NCI-H2029 (cell line): ENCODE results near the gene DNAJB6.
"Not testable (repeated sequence)": the region's sequence is repeated elsewhere in the genome, so short reads cannot be mapped to it uniquely, and the experiment has no call there.

ENCODE experiments used
- DNase-seq: peaks from one replicate; lab custom pipeline; 2025; lab: John Stamatoyannopoulos, UW

DNAJB6 gene

GRCh38 chr7:157442993-157443831, 106.4 kb downstream of the DNAJB6 start:
- DNase-seq = no peak

DNA sequence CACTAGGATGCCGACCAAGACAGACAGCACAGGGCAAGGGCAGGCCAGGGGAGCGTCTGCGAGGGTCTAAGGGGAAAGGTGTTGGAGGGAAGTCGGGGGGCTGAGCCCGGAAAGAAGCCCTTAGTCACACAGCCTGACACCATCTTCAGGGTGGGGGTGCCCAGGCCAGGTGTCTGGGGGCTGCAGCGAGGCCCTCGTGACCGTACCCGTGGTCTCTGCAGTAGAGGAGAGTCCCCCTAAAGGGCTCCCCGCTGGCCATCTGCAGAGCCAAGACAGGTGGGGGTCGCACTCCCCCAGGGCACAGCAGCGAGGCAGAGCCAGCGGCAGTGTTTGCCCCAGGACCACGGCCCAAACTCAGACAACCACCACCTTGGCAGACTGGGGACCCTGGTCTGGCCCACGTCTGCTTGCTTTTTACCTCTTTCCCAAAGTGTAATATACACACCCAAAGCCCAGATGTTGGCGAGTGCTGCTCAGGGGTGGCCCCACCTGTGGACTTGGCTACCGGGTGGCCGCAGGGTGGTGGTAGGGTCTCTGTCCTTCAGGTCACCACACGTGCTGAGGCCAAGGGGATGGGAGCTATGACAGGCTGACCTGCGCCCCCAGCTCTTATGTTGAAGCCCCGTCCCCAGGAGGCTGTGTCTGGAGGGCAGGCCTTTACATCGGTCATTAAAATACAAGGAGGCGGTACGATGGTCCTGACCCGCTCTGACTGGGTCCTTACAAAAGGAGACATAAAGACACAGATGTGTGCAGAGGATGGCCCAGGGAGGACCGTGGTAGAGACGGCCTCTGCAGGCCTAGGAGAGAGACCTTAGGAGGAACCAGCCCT, 107.4 kb downstream of the DNAJB6 start:
- DNase-seq = no peak

DNA sequence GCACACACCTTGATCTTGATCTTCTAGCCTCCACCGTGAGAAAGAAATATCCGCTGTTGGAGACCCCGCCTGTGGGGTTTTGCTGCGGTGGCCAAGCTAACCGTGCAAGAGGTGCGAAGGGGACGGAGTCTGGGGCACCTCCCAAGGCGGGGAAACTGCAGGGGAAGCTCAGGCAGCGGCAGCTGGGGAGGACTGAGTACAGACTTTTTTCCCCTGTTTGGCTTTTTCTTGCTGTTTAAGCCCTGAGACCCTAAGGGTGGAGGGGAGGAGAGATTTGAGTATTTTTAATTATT, 108.0 kb downstream of the DNAJB6 start:
- no peak for DNase-seq

- no peak for DNase-seq
Observed at GRCh38 chr7:157445246-157445955, 108.6 kb downstream of the DNAJB6 start.

DNA sequence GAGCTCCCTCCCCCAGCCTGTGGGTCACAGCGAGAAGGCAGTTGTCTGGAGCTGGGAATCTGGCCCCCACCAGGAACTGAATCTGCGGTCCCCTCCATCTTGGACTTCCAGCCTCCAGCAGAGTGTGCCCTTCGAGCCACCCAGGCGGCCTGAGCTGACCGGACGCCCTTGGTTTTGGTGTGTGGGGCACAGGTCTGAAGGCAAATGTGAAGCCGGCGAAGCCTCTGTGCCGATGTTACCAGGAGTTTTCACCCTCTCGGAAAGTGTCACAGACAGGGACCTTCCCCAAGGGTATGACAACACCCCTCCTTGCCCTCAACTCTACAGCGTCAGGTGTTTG, 109.1 kb downstream of the DNAJB6 start:
- DNase-seq = no peak

- DNase-seq = no peak
Observed at GRCh38 chr7:157446322-157446721, 109.5 kb downstream of the DNAJB6 start.

- DNase-seq = not testable (repeated sequence)
Observed at GRCh38 chr7:157454003-157454402, 117.2 kb downstream of the DNAJB6 start.

- DNase-seq = no peak
Observed at GRCh38 chr7:157457355-157458253, 120.8 kb downstream of the DNAJB6 start.

- no peak for DNase-seq
Observed at GRCh38 chr7:157458254-157458633, 121.4 kb downstream of the DNAJB6 start.

DNA sequence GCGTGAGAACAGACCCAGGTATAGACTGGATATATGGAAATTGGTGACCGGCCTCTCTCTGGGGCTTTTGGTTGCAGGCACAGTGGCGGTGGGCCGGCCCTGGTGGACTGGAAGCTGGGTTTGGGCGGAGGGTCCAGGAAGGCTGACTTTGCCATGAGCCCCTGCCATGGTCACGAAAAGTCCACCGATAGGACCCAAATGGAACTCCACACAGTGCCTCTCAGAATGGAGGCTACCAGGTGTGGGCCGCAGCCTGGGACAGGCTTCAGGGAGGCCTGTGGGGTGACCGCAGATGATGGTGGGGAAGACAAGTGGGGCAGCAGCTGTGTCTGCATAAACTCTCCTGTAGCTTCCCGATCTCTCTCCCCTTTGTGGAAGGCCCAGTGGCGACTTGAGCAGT, 123.2 kb downstream of the DNAJB6 start:
- DNase-seq = no peak

DNA sequence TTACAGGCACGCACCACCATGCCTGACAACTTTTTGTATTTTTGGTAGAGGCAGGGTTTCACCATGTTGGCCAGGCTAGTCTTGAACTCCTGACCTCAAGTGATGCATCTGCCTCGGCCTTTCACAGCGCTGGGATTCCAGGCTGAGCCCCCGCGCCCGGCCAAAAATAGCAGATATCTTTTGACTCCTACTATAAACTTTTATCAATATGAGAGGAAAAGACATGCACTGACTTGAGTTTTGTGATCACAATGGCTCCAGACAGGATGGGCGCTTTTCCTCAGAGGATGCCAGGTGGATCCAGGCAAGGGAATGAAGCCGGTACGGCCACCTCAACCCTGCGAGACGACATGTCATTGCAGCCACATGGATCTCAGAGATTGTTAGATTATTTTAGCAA, 123.9 kb downstream of the DNAJB6 start:
- DNase-seq = no peak

GRCh38 chr7:157461573-157462418, 125.0 kb downstream of the DNAJB6 start:
- DNase-seq = peak; percentile 37

GRCh38 chr7:157462419-157462771, 125.6 kb downstream of the DNAJB6 start:
- peak; percentile 41 for DNase-seq

DNA sequence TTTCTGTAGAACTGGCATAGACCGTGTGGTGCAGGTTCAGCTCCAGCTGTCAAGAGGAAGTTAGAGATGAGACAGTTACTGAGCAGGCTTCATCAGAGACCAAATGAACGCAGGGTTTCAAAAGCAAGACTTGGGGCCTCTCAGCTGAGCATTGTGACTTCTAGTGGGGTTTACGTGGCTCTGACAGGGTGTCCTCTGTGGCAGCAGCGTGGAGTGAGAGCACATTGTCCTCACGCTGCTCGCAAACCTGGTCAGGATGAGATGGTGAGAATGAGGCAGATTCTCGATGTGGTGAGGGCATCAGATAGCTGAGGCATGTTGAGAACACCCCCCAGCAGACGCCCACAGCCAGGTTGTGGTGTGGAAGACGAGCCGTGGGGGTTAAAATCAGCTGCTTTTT, 126.0 kb downstream of the DNAJB6 start:
- no peak for DNase-seq

- DNase-seq = no peak
Observed at GRCh38 chr7:157463245-157463644, 126.4 kb downstream of the DNAJB6 start.

- no peak for DNase-seq
Observed at GRCh38 chr7:157464111-157464970, 127.5 kb downstream of the DNAJB6 start.

DNA sequence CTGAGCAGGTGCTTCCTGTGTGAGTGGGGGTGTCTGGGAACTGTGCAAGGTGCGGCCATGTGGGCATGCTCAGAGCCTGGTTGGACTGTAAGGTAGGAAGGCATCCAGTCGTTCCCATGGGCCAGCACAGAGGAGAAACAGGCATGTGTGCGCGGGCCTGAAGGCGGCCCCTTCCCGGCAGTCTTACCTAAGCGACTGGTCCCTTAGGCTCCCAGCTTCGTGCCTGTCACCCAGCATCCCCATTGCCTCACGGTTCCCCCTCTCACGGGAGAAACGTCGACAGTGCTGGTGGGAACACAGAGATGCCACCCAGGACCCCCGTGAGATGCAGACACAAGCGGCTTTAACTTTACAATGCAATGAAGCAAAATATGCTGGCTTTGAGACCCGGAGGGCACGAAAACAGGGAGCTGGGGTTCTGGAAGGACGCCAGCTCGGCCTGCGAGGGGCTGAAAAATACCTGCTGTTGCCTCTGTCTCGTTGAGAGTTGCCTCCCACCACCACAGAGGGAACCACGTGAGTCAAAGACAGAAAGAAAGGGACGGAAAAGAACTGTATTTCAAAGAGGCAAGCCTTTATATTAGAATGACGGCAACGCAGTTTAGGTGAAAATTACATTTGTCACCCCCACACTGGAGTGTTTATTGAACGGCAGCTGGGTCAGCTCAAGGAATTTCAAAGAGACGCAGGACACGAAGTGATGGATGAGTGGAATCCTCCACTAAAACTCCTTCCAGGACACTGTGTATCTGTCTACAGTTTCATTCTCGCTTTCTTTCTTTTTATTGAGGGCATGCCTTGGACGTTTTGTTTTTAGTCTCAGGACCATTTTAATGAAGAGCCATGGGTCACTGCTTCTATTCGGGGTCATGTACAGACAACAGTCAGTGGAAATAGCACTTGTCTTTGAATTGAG, 128.4 kb downstream of the DNAJB6 start:
- no peak for DNase-seq

- no peak for DNase-seq
Observed at GRCh38 chr7:157465891-157466866, 129.4 kb downstream of the DNAJB6 start.
